AG04449 (cell line): ENCODE measurements around the gene THOP1.

Source experiments
- CTCF ChIA-PET: fragments of 350-600 bp; formaldehyde crosslinking; extraction: SDS; loops from one replicate; lab custom pipeline; 2021; ENCODE audit warnings: antibody characterized with exemption; lab: Yijun Ruan, JAX
- POLR2A ChIA-PET: fragments of 400-600, 350-600 bp; formaldehyde crosslinking; extraction: SDS; loops from one replicate; lab custom pipeline; 2020; ENCODE audit warnings: antibody characterized with exemption, inconsistent platforms; lab: Yijun Ruan, JAX
- DNase-seq: peaks from one replicate; pipeline ENCODE4 v3.0.0-alpha.2; 2010; ENCODE audit warnings: low read depth, low spot score
- H3K4me3 ChIP-seq: 2 replicates; pipeline ENCODE4 v1.5.1; 2011; ENCODE audit warnings: low read depth, mild to moderate bottlenecking, control low read depth, low read length
- CTCF ChIP-seq: IDR thresholded peaks from one replicate; pipeline ENCODE4 v1.5.1; 2011; ENCODE audit warnings: mild to moderate bottlenecking, moderate library complexity, low read length, control low read depth, inconsistent platforms; ENCODE audit not compliant: insufficient read depth; ENCODE audit errors: missing control alignments

Gene THOP1

GRCh38 chr19:2764945-2765344 is 20.4 kb upstream of the THOP1 start:
- H3K4me3 ChIP-seq, result no peak overlapping the region
- no peak for TF ChIP-seq CTCF
- ChIA-PET POLR2A (no interaction called here), CTCF (interaction anchor here (1.0 to 3.8 kb wide), 2 partner anchors 16 to 18 kb away, joined by 3 to 14 read pairs; no protein-coding TSS in a partner anchor)
- DNase-seq, result no peak

- ChIA-PET CTCF (interaction anchor here (1.0 to 3.8 kb wide), 3 partner anchors 16 to 19 kb away, joined by 3 to 14 read pairs (median 3); partner anchors contain the start of gene SGTA), POLR2A (no interaction called here)
- TF ChIP-seq CTCF, result no peak
- no peak for DNase-seq
- H3K4me3 ChIP-seq, result no peak overlapping the region
Observed at GRCh38 chr19:2765376-2765775, 19.9 kb upstream of the THOP1 start.

GRCh38 chr19:2766594-2767372 is 18.5 kb upstream of the THOP1 start:
- POLR2A ChIA-PET, result no interaction called here
- CTCF ChIA-PET, result interaction anchor here (3.8 kb wide), 1 partner anchor 18 kb away, joined by 14 read pairs; no protein-coding TSS in a partner anchor

GRCh38 chr19:2767688-2768087 is 17.6 kb upstream of the THOP1 start:
- no peak for DNase-seq
- POLR2A ChIA-PET, result no interaction called here
- no peak for TF ChIP-seq CTCF
- CTCF ChIA-PET, result interaction anchor here (1.8 to 3.8 kb wide), 2 partner anchors 19 kb away, joined by 12 to 14 read pairs; no protein-coding TSS in a partner anchor
- no peak overlapping the region for H3K4me3 ChIP-seq

More at GRCh38 chr19:2766594-2767372, 18.5 kb upstream of the THOP1 start:
- no peak for DNase-seq
- H3K4me3 ChIP-seq, result no peak overlapping the region
- no peak for TF ChIP-seq CTCF

GRCh38 chr19:2768365-2769132 is 16.8 kb upstream of the THOP1 start:
- CTCF ChIA-PET, result interaction anchor here (1.8 kb wide), 1 partner anchor 20 kb away, joined by 12 read pairs; no protein-coding TSS in a partner anchor

More at GRCh38 chr19:2768365-2769132, 16.8 kb upstream of the THOP1 start:
- DNase-seq, result no peak
- H3K4me3 ChIP-seq, result no peak overlapping the region
- TF ChIP-seq CTCF, result no peak
- POLR2A ChIA-PET, result interaction anchor here (0.6 kb wide), 1 partner anchor 17 kb away, joined by 3 read pairs; the partner anchor contains the start of gene THOP1
